ENCODE results near the gene ZNF438. TPM values are rescaled to one million over a fixed set of nuclear protein-coding genes. Genes with fewer than 3 reads are reported as not detected.

ZNF438 gene
- total and polyA plus RNA-seq, 10 of the 15 experiments (the other 5 are each of a cell fraction or from before 2014, with no cell fraction given): 0.93 to 5.2 (median 1.9) TPM

DNA sequence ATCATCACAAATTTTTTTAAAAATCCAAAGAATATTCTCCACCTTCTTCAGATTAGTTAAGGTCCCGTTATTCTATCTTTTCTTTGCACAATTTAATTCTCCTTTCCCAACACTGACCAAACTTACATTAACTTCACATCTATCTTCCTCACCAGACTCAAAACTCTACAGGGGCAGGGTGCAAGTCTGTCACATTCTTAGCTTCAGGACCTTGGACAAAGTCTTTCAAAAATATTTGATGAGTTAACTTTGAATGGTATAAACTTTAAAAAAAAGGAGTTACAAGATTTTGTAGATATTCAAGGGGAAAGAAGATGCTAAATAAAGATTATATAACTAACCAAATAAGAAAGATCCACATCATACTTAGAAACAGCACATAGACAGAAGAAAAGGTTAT lies 132.7 kb downstream of the ZNF438 start:
- 40% methylated on average over 1 of the region's 1 CpG for WGBS (ENCODE audit: insufficient coverage, insufficient replicate concordance, low lambda C conversion rate, missing lambda C conversion rate)
- H3K36me3 ChIP-seq (ENCODE audit: control insufficient read depth in 2 of 2, insufficient read depth in 2 of 2, low read length in 1 of 2): no peaks in the 10 kb centered on the region
- RAD21 ChIA-PET (ENCODE audit: unreplicated experiment): no interaction called here
- no peak overlapping the region for H3K27ac ChIP-seq (ENCODE audit: control insufficient read depth, insufficient read depth)
- FAIRE-seq (no peak), DNase-seq (ENCODE audit: low read depth, low spot score) (no peak), ATAC-seq (no peak)
- in situ Hi-C loops (cut with MboI) (no loop called here), intact Hi-C loops (cut with micrococcal nuclease; ENCODE audit: unreplicated experiment) (no loop called here)
- no peak overlapping the region for H3K9ac ChIP-seq (ENCODE audit: control insufficient read depth, insufficient read depth, low read length)
- H2AFZ ChIP-seq (ENCODE audit: control insufficient read depth, low read depth, low read length): no peak overlapping the region
- TF ChIP-seq ZNF622 (IDR thresholded peaks at IDR 0.05): no peak
- no peak for TF ChIP-seq PAX5 (IDR thresholded peaks at IDR 0.05; ENCODE audit: borderline replicate concordance, low read depth, low read length)
- TF ChIP-seq YBX1 (IDR thresholded peaks at IDR 0.05): no peak
- H3K9me3 ChIP-seq (replicated peaks; ENCODE audit: control insufficient read depth, insufficient read depth, low read length): no peaks in the 10 kb centered on the region; the same call in 2 of the 3 replicates
- no peaks in the 10 kb centered on the region for H3K4me1 ChIP-seq (ENCODE audit: control insufficient read depth, insufficient read depth, low read length)
- POLR2A ChIA-PET: no interaction called here
- no TSS peak for BruUV-seq (replicated peaks)
- no peak overlapping the region for H3K4me2 ChIP-seq (ENCODE audit: control insufficient read depth, insufficient read depth)
- CTCF ChIA-PET: no interaction called here
- no peaks in the 10 kb centered on the region for H3K27me3 ChIP-seq (replicated peaks in 1 of 2; ENCODE audit: control insufficient read depth in 2 of 2, insufficient read depth in 2 of 2, low read length in 1 of 2)
- H4K20me1 ChIP-seq (ENCODE audit: control insufficient read depth, insufficient read depth): no peaks in the 10 kb centered on the region
- H3K79me2 ChIP-seq (ENCODE audit: control insufficient read depth, insufficient read depth, low read length): no peaks in the 10 kb centered on the region
- SMC1A ChIA-PET (ENCODE audit: uncharacterized antibody, unreplicated experiment): no interaction called here
- no peak overlapping the region for H3K4me3 ChIP-seq

DNA sequence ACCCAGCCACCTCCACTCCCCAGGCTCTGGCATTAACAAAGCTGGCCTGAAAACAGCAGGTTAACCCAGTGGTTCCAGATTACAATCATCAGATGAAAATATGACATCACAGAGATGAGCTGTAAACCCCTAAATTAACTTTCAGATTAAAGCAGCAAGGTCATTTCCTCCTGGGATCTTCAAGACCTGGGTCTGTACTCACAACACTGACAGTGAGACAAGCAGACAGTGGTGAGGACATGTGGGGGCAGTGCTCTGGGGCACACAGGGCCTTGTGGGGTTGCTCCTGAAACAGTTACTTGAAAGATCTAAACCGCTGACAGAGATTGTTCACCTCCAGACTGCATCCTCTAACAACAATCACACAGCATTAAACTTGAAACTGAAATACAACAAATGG lies 134.1 kb downstream of the ZNF438 start:
- Histone ChIP-seq H3K4me1 (ENCODE audit: control insufficient read depth, insufficient read depth, low read length) (no peaks in the 10 kb centered on the region), H3K27ac (ENCODE audit: control insufficient read depth, insufficient read depth) (no peak overlapping the region), H3K9ac (ENCODE audit: control insufficient read depth, insufficient read depth, low read length) (no peak overlapping the region), H4K20me1 (ENCODE audit: control insufficient read depth, insufficient read depth) (no peaks in the 10 kb centered on the region), H3K36me3 (ENCODE audit: control insufficient read depth in 2 of 2, insufficient read depth in 2 of 2, low read length in 1 of 2) (no peaks in the 10 kb centered on the region), H3K27me3 (replicated peaks in 1 of 2; ENCODE audit: control insufficient read depth in 2 of 2, insufficient read depth in 2 of 2, low read length in 1 of 2) (no peaks in the 10 kb centered on the region), H3K4me3 (no peak overlapping the region), H3K9me3 (replicated peaks; ENCODE audit: control insufficient read depth, insufficient read depth, low read length) (no peaks in the 10 kb centered on the region; the same call in 2 of the 3 replicates), H3K79me2 (ENCODE audit: control insufficient read depth, insufficient read depth, low read length) (no peaks in the 10 kb centered on the region), H3K4me2 (ENCODE audit: control insufficient read depth, insufficient read depth) (no peak overlapping the region), H2AFZ (ENCODE audit: control insufficient read depth, low read depth, low read length) (no peak overlapping the region)
- DNase-seq (ENCODE audit: low read depth, low spot score): no peak
- ChIA-PET CTCF (no interaction called here), SMC1A (ENCODE audit: uncharacterized antibody, unreplicated experiment) (no interaction called here), POLR2A (no interaction called here), RAD21 (ENCODE audit: unreplicated experiment) (no interaction called here)
- 25% methylated on average over 1 of the region's 1 CpG for WGBS (ENCODE audit: insufficient coverage, insufficient replicate concordance, low lambda C conversion rate, missing lambda C conversion rate)
- intact Hi-C loops (cut with micrococcal nuclease; ENCODE audit: unreplicated experiment): no loop called here
- no peak for FAIRE-seq
- in situ Hi-C loops (cut with MboI): no loop called here
- ATAC-seq: no peak; the same call in 2 of the 3 replicates
- BruUV-seq (replicated peaks): no TSS peak
- no peak for TF ChIP-seq CHD4 (IDR thresholded peaks at IDR 0.05)
- no peak for TF ChIP-seq SP1 (IDR thresholded peaks at IDR 0.05; ENCODE audit: low read depth, low read length)
- TF ChIP-seq TBL1XR1 (IDR thresholded peaks at IDR 0.05; ENCODE audit: low read depth, low read length): no peak
- TF ChIP-seq POLR2AphosphoS5 (IDR thresholded peaks at IDR 0.05; ENCODE audit: low read length): no peak
- TF ChIP-seq ETV6 (conservative IDR thresholded peaks at IDR 0.05 in 1 of 2, IDR thresholded peaks at IDR 0.05 in 1 of 2; ENCODE audit: borderline replicate concordance in 1 of 2, low read depth in 1 of 2): no peak
- TF ChIP-seq ESRRA (IDR thresholded peaks at IDR 0.05; ENCODE audit: low read length): no peak
- no peak for TF ChIP-seq STAT1 (conservative IDR thresholded peaks at IDR 0.05)
- TF ChIP-seq, protein P1, sequence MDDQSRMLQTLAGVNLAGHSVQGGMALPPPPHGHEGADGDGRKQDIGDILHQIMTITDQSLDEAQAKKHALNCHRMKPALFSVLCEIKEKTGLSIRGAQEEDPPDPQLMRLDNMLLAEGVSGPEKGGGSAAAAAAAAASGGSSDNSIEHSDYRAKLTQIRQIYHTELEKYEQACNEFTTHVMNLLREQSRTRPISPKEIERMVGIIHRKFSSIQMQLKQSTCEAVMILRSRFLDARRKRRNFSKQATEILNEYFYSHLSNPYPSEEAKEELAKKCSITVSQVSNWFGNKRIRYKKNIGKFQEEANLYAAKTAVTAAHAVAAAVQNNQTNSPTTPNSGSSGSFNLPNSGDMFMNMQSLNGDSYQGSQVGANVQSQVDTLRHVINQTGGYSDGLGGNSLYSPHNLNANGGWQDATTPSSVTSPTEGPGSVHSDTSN (IDR thresholded peaks at IDR 0.05; ENCODE audit: insufficient replicate concordance, low read depth, low read length): no peak
- TF ChIP-seq, protein P2, sequence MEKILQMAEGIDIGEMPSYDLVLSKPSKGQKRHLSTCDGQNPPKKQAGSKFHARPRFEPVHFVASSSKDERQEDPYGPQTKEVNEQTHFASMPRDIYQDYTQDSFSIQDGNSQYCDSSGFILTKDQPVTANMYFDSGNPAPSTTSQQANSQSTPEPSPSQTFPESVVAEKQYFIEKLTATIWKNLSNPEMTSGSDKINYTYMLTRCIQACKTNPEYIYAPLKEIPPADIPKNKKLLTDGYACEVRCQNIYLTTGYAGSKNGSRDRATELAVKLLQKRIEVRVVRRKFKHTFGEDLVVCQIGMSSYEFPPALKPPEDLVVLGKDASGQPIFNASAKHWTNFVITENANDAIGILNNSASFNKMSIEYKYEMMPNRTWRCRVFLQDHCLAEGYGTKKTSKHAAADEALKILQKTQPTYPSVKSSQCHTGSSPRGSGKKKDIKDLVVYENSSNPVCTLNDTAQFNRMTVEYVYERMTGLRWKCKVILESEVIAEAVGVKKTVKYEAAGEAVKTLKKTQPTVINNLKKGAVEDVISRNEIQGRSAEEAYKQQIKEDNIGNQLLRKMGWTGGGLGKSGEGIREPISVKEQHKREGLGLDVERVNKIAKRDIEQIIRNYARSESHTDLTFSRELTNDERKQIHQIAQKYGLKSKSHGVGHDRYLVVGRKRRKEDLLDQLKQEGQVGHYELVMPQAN (conservative IDR thresholded peaks at IDR 0.05): no peak
- TF ChIP-seq EP300 (IDR thresholded peaks at IDR 0.05; ENCODE audit: borderline replicate concordance in 1 of 2, control insufficient read depth in 1 of 2, low read depth in 2 of 2, low read length in 2 of 2): no peak
- no peak for TF ChIP-seq MEF2B (IDR thresholded peaks at IDR 0.05; ENCODE audit: partially characterized antibody, poor library complexity, severe bottlenecking)
- no peak for TF ChIP-seq DPF2 (IDR thresholded peaks at IDR 0.05)
- TF ChIP-seq CREB1 (IDR thresholded peaks at IDR 0.05; ENCODE audit: low read depth): no peak
- TF ChIP-seq EED (IDR thresholded peaks at IDR 0.05; ENCODE audit: low read depth): no peak
- no peak for TF ChIP-seq TARDBP (IDR thresholded peaks at IDR 0.05; ENCODE audit: borderline replicate concordance)
